Stimulated activated CD8-positive, alpha-beta memory T cell treated with anti-CD3 and anti-CD28 coated beads, Interleukin-15, amount 100 ng/mL, for 1 hour (primary cell): ENCODE data around the gene MROH7.

Source experiments
- DNase-seq: peaks from one replicate; pipeline ENCODE4 v3.0.0-alpha.2; 2020; ENCODE audit warnings: low read depth

MROH7 gene

GRCh38 chr1:54742282-54742681, 100.7 kb downstream of the MROH7 start:
- DNase-seq: no peak

DNA sequence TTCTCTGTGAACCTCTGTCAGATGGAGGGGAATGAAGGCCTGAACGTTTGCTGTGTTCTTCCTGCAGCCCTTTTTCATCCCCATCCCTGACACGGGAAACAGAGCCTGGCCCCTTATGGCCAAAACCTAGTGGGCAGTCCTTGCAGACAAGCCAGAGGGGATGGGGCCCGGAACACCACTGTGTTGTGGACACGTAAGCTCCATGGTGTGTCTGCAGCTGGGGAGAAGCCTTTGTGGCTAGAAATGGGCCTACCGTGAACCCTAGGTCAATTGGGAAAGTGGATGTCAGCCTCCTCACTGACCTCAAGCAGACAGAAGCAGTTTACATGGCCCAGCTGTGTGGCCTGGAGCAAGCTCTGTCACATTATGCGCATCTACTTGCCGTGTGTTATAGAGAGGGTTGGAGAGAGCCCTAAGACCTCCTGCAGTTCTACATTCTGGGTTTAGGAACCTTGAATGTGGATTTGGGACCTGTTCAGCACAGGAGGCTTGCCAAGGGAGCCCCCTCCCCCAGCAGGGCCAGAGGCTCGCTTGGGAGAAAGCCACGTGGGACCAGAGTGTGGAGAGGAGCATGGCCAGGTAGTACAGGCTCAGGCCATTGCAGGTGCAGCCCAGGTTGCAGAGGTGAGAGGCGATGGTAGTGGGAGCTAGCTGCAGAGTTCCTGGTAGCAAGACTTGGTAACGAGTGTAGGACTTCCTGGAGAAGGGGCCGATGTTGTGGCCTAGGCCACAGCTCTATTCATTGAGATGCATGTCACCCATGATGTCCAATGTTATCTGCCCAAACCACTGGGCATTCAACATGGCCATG, 102.0 kb downstream of the MROH7 start:
- DNase-seq: no peak

- no peak for DNase-seq
Measured at GRCh38 chr1:54744696-54745095, 103.1 kb downstream of the MROH7 start.

DNA sequence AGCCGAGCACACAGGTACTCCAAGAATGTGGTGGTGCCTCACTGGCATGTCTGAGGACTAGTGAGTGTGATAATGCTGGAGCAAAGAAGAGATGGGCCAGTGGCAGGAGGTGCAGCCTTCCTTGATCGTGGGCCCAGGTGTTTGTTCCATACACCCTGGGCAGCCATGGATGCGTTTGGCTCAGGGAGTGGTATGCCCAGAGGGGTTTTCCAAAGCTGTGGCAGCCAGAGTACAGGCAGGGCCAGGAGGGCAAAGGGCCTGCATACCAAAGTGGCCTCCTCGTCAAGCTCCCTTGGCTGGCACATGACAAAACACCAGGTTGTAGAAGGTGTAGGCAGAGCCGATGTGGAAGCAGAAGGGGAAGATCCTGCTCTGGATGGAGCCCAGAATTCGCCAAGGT, 103.7 kb downstream of the MROH7 start:
- DNase-seq: no peak

DNA sequence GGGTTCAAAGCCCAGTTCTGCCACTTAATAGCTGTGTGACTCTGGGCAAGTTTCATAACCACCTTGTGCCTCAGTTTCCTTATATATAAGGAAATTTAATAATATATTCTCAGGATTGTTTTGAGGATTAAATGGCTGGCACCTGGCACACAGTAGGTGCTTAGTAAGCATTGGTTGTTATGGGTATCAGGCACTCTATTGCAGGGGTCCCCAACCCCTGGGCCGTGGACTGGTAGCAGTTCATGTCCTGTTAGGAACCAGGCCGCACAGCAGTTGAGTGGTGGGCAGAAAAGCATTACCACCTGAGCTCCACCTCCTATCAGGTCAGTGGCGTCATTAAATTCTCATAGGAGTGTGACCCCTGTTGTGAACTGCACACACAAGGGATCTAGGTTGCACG, 104.3 kb downstream of the MROH7 start:
- DNase-seq: no peak

DNA sequence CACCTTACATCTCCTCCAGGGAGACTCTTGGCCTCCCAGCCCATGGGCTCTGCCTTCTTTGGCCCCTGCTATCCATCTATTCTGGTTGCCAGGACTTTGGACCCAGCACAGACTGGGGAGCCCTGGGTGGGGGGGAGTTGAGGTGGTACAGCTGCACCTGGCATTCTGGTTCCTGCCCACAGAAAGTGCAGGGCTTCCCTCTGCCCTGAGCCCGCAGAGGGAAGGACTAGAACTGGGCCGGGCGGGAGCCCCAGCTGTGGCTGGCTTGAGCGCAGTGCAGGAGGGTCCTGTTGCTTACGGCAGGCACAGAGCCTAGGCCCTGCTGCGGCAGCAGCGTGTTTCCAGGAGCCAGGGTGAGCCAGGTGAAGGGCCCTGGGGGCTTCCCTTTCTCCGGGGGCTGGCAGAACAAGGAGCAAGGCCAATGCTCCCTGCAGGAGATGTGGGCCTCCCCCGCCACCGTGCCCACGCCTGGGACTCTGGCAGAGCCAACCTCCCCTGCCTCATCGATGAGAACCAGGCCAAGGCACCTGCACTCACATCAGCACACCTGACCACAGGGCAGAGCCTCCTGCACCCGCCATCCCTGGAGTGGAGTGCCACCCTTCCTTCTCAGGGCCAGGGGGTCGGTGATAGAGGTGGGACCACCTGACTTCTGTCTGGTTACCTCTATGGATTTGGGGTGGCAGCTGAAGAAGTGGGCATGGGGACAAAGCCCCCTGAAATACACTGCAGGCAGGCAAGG, 106.7 kb downstream of the MROH7 start:
- no peak for DNase-seq

- no peak for DNase-seq
Measured at GRCh38 chr1:54750596-54750995, 109.0 kb downstream of the MROH7 start.

DNA sequence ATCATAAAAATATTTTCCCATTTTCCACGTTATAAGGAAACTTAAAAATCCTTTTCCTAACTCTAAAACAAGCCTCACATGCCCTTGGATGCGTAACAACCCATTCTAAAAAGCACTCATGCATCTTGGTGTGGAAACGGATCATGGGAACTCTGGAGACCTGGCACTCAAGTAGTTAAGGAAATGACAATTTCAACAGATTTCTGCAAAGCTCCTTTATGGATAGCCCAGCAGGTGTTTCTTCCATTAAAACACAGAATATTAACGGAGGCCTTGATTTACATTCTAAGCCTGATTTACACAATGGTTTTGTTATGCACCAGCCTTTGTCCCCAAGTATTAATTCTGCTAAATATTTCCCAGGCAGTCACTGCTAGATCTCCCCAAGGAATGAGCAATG, 109.8 kb downstream of the MROH7 start:
- DNase-seq: no peak

- DNase-seq: no peak
Measured at GRCh38 chr1:54754045-54754444, 112.5 kb downstream of the MROH7 start.

GRCh38 chr1:54754486-54755285, 113.1 kb downstream of the MROH7 start:
- no peak for DNase-seq

- no peak for DNase-seq
Measured at GRCh38 chr1:54757833-54758232, 116.2 kb downstream of the MROH7 start.

DNA sequence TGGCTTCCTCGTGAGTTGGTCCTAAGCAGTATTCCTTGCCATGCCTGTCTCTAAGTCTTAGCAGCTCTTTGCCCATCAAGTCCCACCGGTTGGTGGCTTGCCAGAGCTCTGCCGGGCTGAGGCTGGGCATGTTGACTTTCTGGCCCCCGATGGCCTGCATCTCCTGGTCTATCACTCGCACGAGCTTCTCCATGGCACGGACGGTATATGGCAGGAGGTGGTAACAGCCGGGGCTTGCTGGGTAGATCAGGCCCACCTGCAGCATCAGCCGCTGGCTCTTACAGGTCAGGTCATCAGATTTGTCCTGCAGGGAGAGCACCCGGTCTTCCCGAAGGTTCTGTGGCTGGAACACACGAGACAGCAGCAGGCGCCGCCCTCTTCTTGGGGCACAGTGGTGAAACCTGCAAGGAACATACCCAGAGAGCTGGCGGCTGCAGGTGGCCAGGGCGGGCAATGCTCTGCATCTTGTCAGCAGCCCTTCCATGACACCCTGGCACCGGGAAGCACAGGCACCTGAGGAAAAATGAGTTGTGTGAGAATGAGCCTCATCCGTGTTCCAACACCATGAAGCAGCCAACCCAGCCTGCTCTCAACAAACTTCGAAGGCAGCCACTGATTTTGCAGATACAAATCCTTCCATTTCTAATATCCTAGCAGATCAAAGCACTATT, 117.2 kb downstream of the MROH7 start:
- DNase-seq: no peak
